K562 (cell line): ENCODE results near the gene PATL2. TPM values are rescaled to one million over a fixed set of nuclear protein-coding genes. Genes with fewer than 3 reads are reported as not detected.

Experiments used
- ATAC-seq: fragments of 200-7000 bp; cut with Tn5 transposase; 3 replicates; pipeline ENCODE4 v1.9.1; 2020; ENCODE audit warnings: moderate library complexity
- BruUV-seq: library from RNA; stranded (reverse); fragments of 400-500 nt; replicated peaks from 2 replicates; lab custom pipeline; 2021; lab: Mats Ljungman, UMichigan
- CTCF ChIA-PET: fragments of 300-600 bp; formaldehyde crosslinking; extraction: SDS; loops from one replicate; lab custom pipeline; 2021; ENCODE audit warnings: low intra/inter-chr PET ratio; lab: Yijun Ruan, JAX
- POLR2A ChIA-PET: fragments of 300-600, 350-650 bp; sonication (Branson Sonifier 250); formaldehyde crosslinking; extraction: SDS; loops from one replicate; lab custom pipeline; 2021; ENCODE audit warnings: antibody characterized with exemption, inconsistent platforms; lab: Yijun Ruan, JAX
- DNase-seq, 4 experiments: peaks; one replicate each; pipeline versions ENCODE4 v3.0.0 to v3.0.0-alpha.2; 2011 to 2018; ENCODE audit warnings: low spot score in 3 of 4, mixed read lengths in 3 of 4; ENCODE audit errors: extremely low read depth in 1 of 4
- FAIRE-seq: peaks from 2 replicates; lab custom pipeline; 2011; peaks lifted over from hg19 to GRCh38; lab: Jason Lieb, UNC
- H2AFZ ChIP-seq: 2 replicates; pipeline ENCODE4 v1.6.0; 2011; ENCODE audit warnings: low read depth, low read length, control low read depth, inconsistent platforms
- H3K27ac ChIP-seq: fragments of 200-600 bp; 3 replicates; pipeline ENCODE4 v1.8.0; 2011; ENCODE audit warnings: low read depth, mild to moderate bottlenecking, control low read depth, inconsistent platforms, low read length, moderate library complexity, mixed read lengths; ENCODE audit errors: extremely low read depth
- H3K27me3 ChIP-seq, 2 experiments: fragments of 300-600 bp in 1 of 2; 2 replicates in 1 of 2; 3 replicates in 1 of 2; pipeline versions ENCODE4 v1.6.0 to v1.8.0; 2011; ENCODE audit warnings: inconsistent platforms in 2 of 2, low read length in 2 of 2, mild to moderate bottlenecking in 1 of 2, mixed read lengths in 1 of 2, moderate library complexity in 1 of 2; ENCODE audit not compliant: control insufficient read depth in 2 of 2, insufficient read depth in 2 of 2
- H3K36me3 ChIP-seq: fragments of 300-600 bp; 3 replicates; pipeline ENCODE4 v1.8.0; 2011; ENCODE audit warnings: mild to moderate bottlenecking, low read length, inconsistent platforms; ENCODE audit not compliant: control insufficient read depth, insufficient read depth
- H3K4me1 ChIP-seq, 2 experiments: fragments of 200-600 bp in 1 of 2; replicated peaks in 1 of 2; 2 replicates in 1 of 2; 3 replicates in 1 of 2; pipeline versions ENCODE4 v1.5.1 to v1.8.0; 2011; ENCODE audit warnings: inconsistent platforms in 2 of 2, low read length in 2 of 2, mild to moderate bottlenecking in 1 of 2, mixed read lengths in 1 of 2, moderate library complexity in 1 of 2; ENCODE audit not compliant: control insufficient read depth in 2 of 2, insufficient read depth in 2 of 2
- H3K4me2 ChIP-seq: 2 replicates; pipeline ENCODE4 v1.6.1; 2011; ENCODE audit warnings: low read length, control low read depth, inconsistent platforms, mixed read lengths; ENCODE audit not compliant: insufficient read depth
- H3K4me3 ChIP-seq: fragments of 200-600 bp; sonication (generic), shearing (Covaris generic); 2 replicates; pipeline ENCODE4 v1.5.1; 2016; ENCODE audit warnings: control low read depth, inconsistent platforms
- H3K79me2 ChIP-seq: fragments of 200-600 bp; 3 replicates; pipeline ENCODE4 v1.8.0; 2011; ENCODE audit warnings: low read length, inconsistent platforms; ENCODE audit not compliant: control insufficient read depth, insufficient read depth
- H3K9ac ChIP-seq, 2 experiments: 2 replicates each; pipeline versions ENCODE4 v1.6.0 to v1.6.1; 2011; ENCODE audit warnings: low read depth in 2 of 2, low read length in 2 of 2, control low read depth in 1 of 2, inconsistent platforms in 1 of 2, mild to moderate bottlenecking in 1 of 2, mixed read lengths in 1 of 2; ENCODE audit not compliant: insufficient read depth in 1 of 2
- H3K9me1 ChIP-seq: one replicate; pipeline ENCODE4 v1.6.0; 2011; ENCODE audit warnings: inconsistent platforms, mild to moderate bottlenecking, low read length, moderate library complexity; ENCODE audit not compliant: control insufficient read depth, insufficient read depth
- H3K9me3 ChIP-seq: replicated peaks from 2 replicates; pipeline ENCODE4 v1.5.1; 2011; ENCODE audit warnings: low read depth, low read length, inconsistent platforms; ENCODE audit not compliant: control insufficient read depth, insufficient read depth
- H4K20me1 ChIP-seq: replicated peaks from 2 replicates; pipeline ENCODE4 v1.6.1; 2011; ENCODE audit warnings: low read length, inconsistent platforms, mixed read lengths; ENCODE audit not compliant: control insufficient read depth, insufficient read depth
- BHLHE40 ChIP-seq: IDR thresholded peaks from 2 replicates; pipeline ENCODE4 v1.6.1; 2011; ENCODE audit warnings: low read length, improper control_type of control experiment
- CEBPG ChIP-seq, 3 experiments: fragments of 200-800 bp in 1 of 3; sonication (Bioruptor generic) in 1 of 3; sonication (generic) in 1 of 3; formaldehyde crosslinking in 1 of 3; IDR thresholded peaks in 2 of 3; conservative IDR thresholded peaks in 1 of 3; 2 replicates each; pipeline versions ENCODE4 v1.6.1 to v1.8.0; 2016 to 2022; ENCODE audit warnings: missing compliant biosample characterization in 2 of 3, missing genetic modification characterization in 2 of 3, mild to moderate bottlenecking in 1 of 3, missing genetic modification reagents in 1 of 3
- HIVEP1 ChIP-seq: fragments of 250-450 bp; sonication (Bioruptor Pico); IDR thresholded peaks from 2 replicates; pipeline ENCODE4 v1.4.0; 2020; ENCODE audit warnings: mild to moderate bottlenecking
- ILK ChIP-seq: fragments of 450-650 bp; IDR thresholded peaks from 2 replicates; pipeline ENCODE4 v1.6.1; 2016; ENCODE audit warnings: missing genetic modification characterization, low read depth, mild to moderate bottlenecking, missing compliant biosample characterization, moderate library complexity, borderline replicate concordance
- MAFF ChIP-seq: IDR thresholded peaks from 2 replicates; pipeline ENCODE4 v1.6.1; 2012; ENCODE audit warnings: low read length, improper control_type of control experiment
- NFXL1 ChIP-seq: fragments of 450-650 bp; formaldehyde crosslinking; IDR thresholded peaks from 2 replicates; pipeline ENCODE4 v1.4.0; 2021; ENCODE audit warnings: mild to moderate bottlenecking
- RBFOX2 ChIP-seq: fragments of 200-400 bp; formaldehyde crosslinking; IDR thresholded peaks from 2 replicates; pipeline ENCODE4 v1.6.1; 2017; ENCODE audit warnings: low read depth, mild to moderate bottlenecking, low read length, moderate library complexity
- RUNX1 ChIP-seq: sonication (generic); IDR thresholded peaks from 2 replicates; pipeline ENCODE4 v1.6.1; 2016; ENCODE audit warnings: antibody characterized with exemption, low read depth
- TGIF2 ChIP-seq: sonication (generic); formaldehyde crosslinking; IDR thresholded peaks from 2 replicates; pipeline ENCODE4 v1.8.1; 2022; ENCODE audit warnings: mild to moderate bottlenecking, missing genetic modification reagents, moderate library complexity
- ZBTB2 ChIP-seq: fragments of 450-650 bp; IDR thresholded peaks from 2 replicates; pipeline ENCODE4 v1.6.1; 2016; ENCODE audit warnings: antibody characterized with exemption
- ZNF3 ChIP-seq: fragments of 250-450 bp; sonication (Bioruptor Pico); IDR thresholded peaks from 2 replicates; pipeline ENCODE4 v1.5.0; 2021; ENCODE audit warnings: mild to moderate bottlenecking, moderate library complexity
- in situ Hi-C: fragments of 300-500 bp; cut with MboI; formaldehyde crosslinking; loops from 4 replicates; pipeline ENCODE4 v1.15.0; 2018; ENCODE audit warnings: inconsistent platforms, mixed read lengths
- intact Hi-C: fragments of 100-400 bp; cut with micrococcal nuclease; formaldehyde crosslinking; loops from 2 replicates; pipeline ENCODE4 v1.14.2; 2022
- polyA plus RNA-seq, 8 experiments: library from polyadenylated mRNA; depleted of rRNA in 4 of 8; stranded (reverse) in 5 of 8; unstranded in 3 of 8; fragments of >200 nt; fragmentation: Nextera tagmentation in 2 of 8; fragmentation: Illumina TruSeq in 1 of 8; extraction: Ambion mirVana in 2 of 8; extraction: Trizol in 1 of 8; gene quantifications; 2 replicates each; pipeline versions ENCODE4 v1.2.1 to v1.2.3, GENCODE V29; 2011 to 2014; ENCODE audit warnings: inconsistent platforms in 1 of 8, missing spikeins in 1 of 8
- total RNA-seq, 7 experiments: library from RNA; depleted of rRNA in 6 of 7; stranded (reverse); fragments of >200 nt in 6 of 7; fragmentation: Illumina TruSeq in 2 of 7; extraction: Trizol in 2 of 7; gene quantifications; 2 replicates each; pipeline versions ENCODE4 v1.2.1 to v1.2.3, GENCODE V29; 2011 to 2021; ENCODE audit warnings: low replicate concordance in 1 of 7

The PATL2 gene
- total and polyA plus RNA-seq, 9 of the 15 experiments (the other 6 are each of a cell fraction or from before 2014, with no cell fraction given): 0.42 to 1.1 (median 0.86) TPM

- H3K4me3 ChIP-seq: peak overlapping the region; percentile 93; the same call in 1 of the 2 replicates
- FAIRE-seq (no peak), DNase-seq (no peak), ATAC-seq (no peak)
- H3K9me3 ChIP-seq: no peaks in the 10 kb centered on the region
- POLR2A ChIA-PET: interaction anchor here (0.6 to 3.4 kb wide), 4 partner anchors 15 to 75 kb away, joined by 3 to 18 read pairs (median 3); partner anchors contain the start of genes B2M, PATL2 and TRIM69
- H3K9ac ChIP-seq: peak overlapping the region in 1 of 2 experiments; percentile 97; a peak in 1 of 4 replicates
- H3K79me2 ChIP-seq: peaks cover 34% of the 10 kb centered on the region
- H2AFZ ChIP-seq: no peak overlapping the region
- in situ Hi-C loops: no loop called here
- no TSS peak for BruUV-seq
- no peak for TF ChIP-seq CEBPG (CRISPR knock-in tag; IDR thresholded peaks at IDR 0.05)
- peak; percentile 11 to 38; a peak in 1 of 4 replicates for TF ChIP-seq CEBPG (tag; conservative IDR thresholded peaks at IDR 0.05 in 1 of 2, IDR thresholded peaks at IDR 0.05 in 1 of 2)
- TF ChIP-seq ZNF3 (CRISPR knock-in tag): no peak
- 0 out of 2 replicates have a peak, but pooled peaks have one; percentile 8 for TF ChIP-seq RBFOX2
- no peak for TF ChIP-seq TGIF2 (CRISPR knock-in tag)
- no peak for TF ChIP-seq ZBTB2
- no peak for TF ChIP-seq ILK (tag)
- TF ChIP-seq MAFF: no peak
- TF ChIP-seq BHLHE40: no peak
- TF ChIP-seq NFXL1 (CRISPR knock-in tag): no peak
- no peak for TF ChIP-seq HIVEP1 (CRISPR knock-in tag)
- no peak for TF ChIP-seq RUNX1
- TF ChIP-seq, all 486 proteins: peak for 2
- CTCF ChIA-PET: no interaction called here
- intact Hi-C loops: no loop called here
- Histone ChIP-seq H3K4me1 (peaks cover 10 to 14% of the 10 kb centered on the region in 2 experiments), H3K27ac (peak overlapping the region; percentile 95; the same call in 2 of the 3 replicates), H3K27me3 (no peaks in the 10 kb centered on the region), H4K20me1 (no peaks in the 10 kb centered on the region), H3K9me1 (no peaks in the 10 kb centered on the region), H3K36me3 (peaks cover 34% of the 10 kb centered on the region), H3K4me2 (peak overlapping the region; percentile 91; the same call in 1 of the 2 replicates)
Observed at GRCh38 chr15:44661576-44661975, 49.5 kb downstream of the PATL2 start.
